Smooth muscle cell (in vitro differentiated cells): Measurements from ENCODE around the gene CENPP. TPM values are rescaled to one million over a fixed set of nuclear protein-coding genes. Genes with fewer than 3 reads are reported as not detected.

ENCODE experiments used
- DNase-seq: peaks from one replicate; lab custom pipeline; 2025; ENCODE audit not compliant: unreplicated experiment; lab: John Stamatoyannopoulos, UW
- H2AFZ ChIP-seq: fragments of 200-600 bp; sonication (generic); 2 replicates; pipeline ENCODE4 v1.6.0; 2016; ENCODE audit warnings: antibody characterized with exemption, low read depth, mild to moderate bottlenecking
- H3F3A ChIP-seq: fragments of 200-600 bp; sonication (generic); 2 replicates; pipeline ENCODE4 v1.6.0; 2017; ENCODE audit warnings: antibody characterized with exemption, low read depth
- H3K27ac ChIP-seq: fragments of 200-600 bp; sonication (generic); 2 replicates; pipeline ENCODE4 v1.5.1; 2016; ENCODE audit warnings: low read depth, mild to moderate bottlenecking
- H3K27me3 ChIP-seq: fragments of 200-600 bp; sonication (generic); 2 replicates; pipeline ENCODE4 v1.6.1; 2016; ENCODE audit warnings: low read depth, mild to moderate bottlenecking
- H3K36me3 ChIP-seq: fragments of 200-600 bp; sonication (generic); 2 replicates; pipeline ENCODE4 v1.5.1; 2016; ENCODE audit warnings: low read depth
- H3K4me1 ChIP-seq: fragments of 200-600 bp; sonication (generic); 2 replicates; pipeline ENCODE4 v1.5.1; 2016; ENCODE audit warnings: low read depth
- H3K4me2 ChIP-seq: fragments of 200-600 bp; sonication (generic); 2 replicates; pipeline ENCODE4 v1.6.0; 2016; ENCODE audit warnings: mild to moderate bottlenecking
- H3K4me3 ChIP-seq: fragments of 200-600 bp; sonication (generic); 2 replicates; pipeline ENCODE4 v1.5.1; 2016; ENCODE audit warnings: mild to moderate bottlenecking
- H3K79me2 ChIP-seq: fragments of 200-600 bp; sonication (generic); 2 replicates; pipeline ENCODE4 v1.6.0; 2016; ENCODE audit warnings: low read depth, mild to moderate bottlenecking
- H3K9ac ChIP-seq: fragments of 200-600 bp; sonication (generic); 2 replicates; pipeline ENCODE4 v1.6.0; 2016; ENCODE audit warnings: low read depth
- H3K9me3 ChIP-seq: fragments of 200-600 bp; sonication (generic); replicated peaks from 2 replicates; pipeline ENCODE4 v1.5.1; 2016; ENCODE audit warnings: low read depth
- H4K20me1 ChIP-seq: fragments of 200-600 bp; sonication (generic); 2 replicates; pipeline ENCODE4 v1.6.0; 2016; ENCODE audit warnings: low read depth
- WGBS: methylation state at CpG from one replicate; pipeline ENCODE4 v1.1.7; 2016; ENCODE audit warnings: low lambda C conversion rate; 5-methylcytosine and 5-hydroxymethylcytosine counted together
- polyA plus RNA-seq: library from polyadenylated mRNA; unstranded; fragments of >200 nt; fragmentation: Nextera tagmentation; extraction: Ambion mirVana; gene quantifications from 2 replicates; pipeline ENCODE4 v1.2.1, GENCODE V29; 2016
- total RNA-seq: library from RNA; depleted of rRNA; stranded (reverse); fragments of >200 nt; gene quantifications from 2 replicates; pipeline ENCODE4 v1.2.3, GENCODE V29; 2014
- TF ChIP-seq, protein P1 (sequence below): fragments of 200-600 bp; sonication (generic); IDR thresholded peaks from 2 replicates; pipeline ENCODE4 v1.5.1; 2017; ENCODE audit warnings: borderline replicate concordance, mild to moderate bottlenecking, antibody characterized with exemption; ENCODE audit not compliant: insufficient read depth, poor library complexity, severe bottlenecking

Gene CENPP
- total and polyA plus RNA-seq, 2 experiments from 2014 or later = 4.2 to 17.5 TPM

DNA sequence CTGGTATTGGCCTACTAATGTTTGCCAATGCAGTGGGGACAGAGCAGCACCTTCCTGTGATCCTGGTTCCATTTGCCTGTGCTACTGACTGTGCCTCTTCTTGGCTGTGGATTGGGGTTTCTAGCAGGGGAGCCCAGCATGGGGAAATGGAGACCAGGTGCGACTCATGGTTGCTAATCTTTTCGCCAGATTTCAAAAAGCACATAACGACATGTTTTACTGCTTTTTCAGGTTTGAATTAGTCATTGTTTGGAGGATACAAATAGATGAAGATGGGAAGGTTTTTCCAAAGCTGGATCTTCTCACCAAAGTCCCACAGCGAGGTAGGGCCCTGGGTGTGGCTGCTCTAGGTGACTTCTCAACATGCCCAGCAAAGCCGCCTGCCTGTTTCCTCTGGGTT, 286.5 kb downstream of the CENPP start:
- Histone ChIP-seq H4K20me1 (no peaks in the 10 kb centered on the region), H2AFZ (no peak overlapping the region), H3K27ac (no peak overlapping the region), H3K4me3 (no peak overlapping the region), H3K9me3 (no peaks in the 10 kb centered on the region), H3K27me3 (no peaks in the 10 kb centered on the region), H3K4me1 (peaks cover 12% of the 10 kb centered on the region), H3F3A (peaks cover 6% of the 10 kb centered on the region), H3K4me2 (no peak overlapping the region), H3K9ac (no peak overlapping the region), H3K79me2 (no peaks in the 10 kb centered on the region), H3K36me3 (no peaks in the 10 kb centered on the region)
- DNase-seq = no peak
- TF ChIP-seq, protein P1, sequence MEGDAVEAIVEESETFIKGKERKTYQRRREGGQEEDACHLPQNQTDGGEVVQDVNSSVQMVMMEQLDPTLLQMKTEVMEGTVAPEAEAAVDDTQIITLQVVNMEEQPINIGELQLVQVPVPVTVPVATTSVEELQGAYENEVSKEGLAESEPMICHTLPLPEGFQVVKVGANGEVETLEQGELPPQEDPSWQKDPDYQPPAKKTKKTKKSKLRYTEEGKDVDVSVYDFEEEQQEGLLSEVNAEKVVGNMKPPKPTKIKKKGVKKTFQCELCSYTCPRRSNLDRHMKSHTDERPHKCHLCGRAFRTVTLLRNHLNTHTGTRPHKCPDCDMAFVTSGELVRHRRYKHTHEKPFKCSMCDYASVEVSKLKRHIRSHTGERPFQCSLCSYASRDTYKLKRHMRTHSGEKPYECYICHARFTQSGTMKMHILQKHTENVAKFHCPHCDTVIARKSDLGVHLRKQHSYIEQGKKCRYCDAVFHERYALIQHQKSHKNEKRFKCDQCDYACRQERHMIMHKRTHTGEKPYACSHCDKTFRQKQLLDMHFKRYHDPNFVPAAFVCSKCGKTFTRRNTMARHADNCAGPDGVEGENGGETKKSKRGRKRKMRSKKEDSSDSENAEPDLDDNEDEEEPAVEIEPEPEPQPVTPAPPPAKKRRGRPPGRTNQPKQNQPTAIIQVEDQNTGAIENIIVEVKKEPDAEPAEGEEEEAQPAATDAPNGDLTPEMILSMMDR = no peak
- WGBS = 83% methylated on average over 5 of the region's 5 CpGs

GRCh38 chr9:92612816-92613215, 287.1 kb downstream of the CENPP start:
- 96% methylated on average over 11 of the region's 11 CpGs for WGBS
- Histone ChIP-seq H3K4me1 (peaks cover 12% of the 10 kb centered on the region), H3K27ac (no peak overlapping the region), H3K4me3 (no peak overlapping the region), H3K9ac (no peak overlapping the region), H3K27me3 (no peaks in the 10 kb centered on the region), H3K79me2 (no peaks in the 10 kb centered on the region), H4K20me1 (no peaks in the 10 kb centered on the region), H3K4me2 (no peak overlapping the region), H3F3A (peaks cover 6% of the 10 kb centered on the region), H3K36me3 (no peaks in the 10 kb centered on the region), H3K9me3 (no peaks in the 10 kb centered on the region), H2AFZ (no peak overlapping the region)
- TF ChIP-seq, protein P1 = no peak
- DNase-seq = no peak

DNA sequence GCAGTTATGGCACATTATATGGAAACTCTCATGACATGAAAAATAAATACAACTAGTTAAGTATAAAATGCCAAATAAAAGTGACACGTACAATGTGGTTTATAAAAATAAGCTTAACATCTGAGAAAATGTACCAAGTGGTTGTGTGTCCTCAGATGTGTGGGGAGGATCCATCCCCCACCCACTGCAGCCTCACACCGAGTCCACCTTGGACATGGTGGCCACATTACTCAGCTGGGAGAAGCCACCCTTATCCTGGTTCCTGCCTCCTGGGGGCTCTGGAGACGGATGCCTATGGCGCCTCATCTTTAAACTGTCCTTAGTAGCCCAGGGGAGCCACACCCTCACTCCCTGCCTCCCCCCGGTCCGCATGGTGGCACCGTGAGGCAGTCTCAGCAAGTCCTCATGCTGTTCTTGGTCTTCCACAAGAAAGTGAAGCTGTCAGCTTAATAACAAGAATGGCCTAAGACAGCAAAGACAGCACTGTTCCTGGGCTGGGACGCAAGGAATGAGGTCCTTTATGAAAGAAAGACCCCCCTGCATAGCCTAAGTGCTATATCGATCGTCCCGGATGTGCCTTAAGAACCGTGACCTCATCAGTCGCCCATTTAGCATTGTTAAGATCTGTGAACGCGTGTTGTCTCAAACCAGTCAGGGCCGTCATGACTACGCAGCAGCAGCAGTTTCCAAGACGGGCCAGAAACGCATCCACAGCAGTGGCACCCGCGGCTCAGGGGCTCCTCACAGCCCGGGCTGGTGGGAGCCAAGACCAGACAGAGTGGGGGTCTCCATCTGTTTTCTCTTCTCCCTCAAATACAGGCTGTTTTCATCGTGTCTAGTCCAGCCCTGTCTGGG, 287.7 kb downstream of the CENPP start:
- no peak overlapping the region for H2AFZ ChIP-seq
- 98% methylated on average over 23 of the region's 23 CpGs for WGBS
- no peak overlapping the region for H3K9ac ChIP-seq
- no peaks in the 10 kb centered on the region for H3K27me3 ChIP-seq
- no peaks in the 10 kb centered on the region for H3K9me3 ChIP-seq
- H3K4me1 ChIP-seq = peaks cover 10% of the 10 kb centered on the region
- no peak overlapping the region for H3K27ac ChIP-seq
- no peaks in the 10 kb centered on the region for H4K20me1 ChIP-seq
- H3K36me3 ChIP-seq = no peaks in the 10 kb centered on the region
- TF ChIP-seq, protein P1 = no peak
- H3F3A ChIP-seq = peaks cover 6% of the 10 kb centered on the region
- H3K79me2 ChIP-seq = no peaks in the 10 kb centered on the region
- no peak for DNase-seq
- no peak overlapping the region for H3K4me3 ChIP-seq
- no peak overlapping the region for H3K4me2 ChIP-seq

DNA sequence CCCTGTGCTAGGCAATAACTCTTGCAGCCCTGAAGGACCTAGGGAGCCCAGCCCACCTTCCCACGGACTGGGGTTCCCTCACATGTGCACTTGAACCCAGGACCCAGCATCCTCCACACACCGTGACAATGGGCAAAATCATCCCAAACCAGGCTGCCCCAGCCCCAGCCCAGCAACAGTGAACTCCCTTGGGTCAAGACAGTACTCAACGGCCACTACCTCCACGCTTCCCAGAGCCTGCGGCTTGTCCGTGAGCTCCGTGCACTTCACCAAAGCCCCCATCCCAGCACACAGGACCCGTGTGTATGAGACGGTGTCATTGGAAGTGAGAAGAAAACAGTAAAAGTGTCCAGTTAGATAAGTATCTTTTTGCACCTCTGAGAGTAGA, 288.4 kb downstream of the CENPP start:
- Histone ChIP-seq H4K20me1 (no peaks in the 10 kb centered on the region), H3K4me3 (no peak overlapping the region), H3K36me3 (no peaks in the 10 kb centered on the region), H2AFZ (no peak overlapping the region), H3K27ac (no peak overlapping the region), H3K4me1 (peaks cover 4% of the 10 kb centered on the region), H3K79me2 (no peaks in the 10 kb centered on the region), H3K9me3 (no peaks in the 10 kb centered on the region), H3K27me3 (no peaks in the 10 kb centered on the region), H3K4me2 (no peak overlapping the region), H3F3A (peaks cover 6% of the 10 kb centered on the region), H3K9ac (no peak overlapping the region)
- 98% methylated on average over 9 of the region's 9 CpGs for WGBS
- TF ChIP-seq, protein P1 = no peak
- DNase-seq = no peak
